ENCODE results near the gene CRX. TPM values are rescaled to one million over a fixed set of nuclear protein-coding genes. Genes with fewer than 3 reads are reported as not detected.
"Not testable (repeated sequence)": the region's sequence is repeated elsewhere in the genome, so short reads cannot be mapped to it uniquely, and the experiment has no call there.

CRX gene
- total and polyA plus RNA-seq, 3 experiments from 2014 or later = not detected

DNA sequence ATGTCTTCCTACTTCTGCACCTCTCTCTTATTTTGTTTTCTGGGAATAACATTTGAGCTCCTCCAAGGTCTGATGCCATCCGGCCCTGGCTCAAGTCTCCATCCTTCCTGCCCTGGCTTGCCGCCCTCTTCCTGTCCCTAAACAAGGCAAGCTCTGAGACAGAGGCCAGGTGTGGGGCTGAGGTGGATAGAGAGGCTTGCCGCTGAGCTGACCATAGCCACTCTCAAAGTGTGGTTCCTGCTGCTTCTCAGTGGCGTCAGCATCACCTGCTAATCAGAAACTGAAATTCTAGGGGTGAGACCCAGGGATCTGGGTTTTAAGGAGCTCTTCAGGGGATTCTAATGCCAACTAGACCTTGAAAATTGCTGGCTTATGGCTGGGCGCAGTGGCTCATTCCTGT lies 31.3 kb downstream of the CRX start:
- Mint-ChIP-seq H3K27me3 (peaks cover 49 to 66% of the 10 kb centered on the region in 2 donors), H3K9me3 (no peaks in the 10 kb centered on the region), H3K4me1 (peaks cover 6 to 10% (median 8%) of the 10 kb centered on the region in 3 donors), H3K4me3 (no peak overlapping the region), H3K27ac (no peak overlapping the region), H3K36me3 (no peaks in the 10 kb centered on the region)
- Histone ChIP-seq H3K4me3 (ENCODE audit: low read length) (no peak overlapping the region), H3K27me3 (ENCODE audit: insufficient read depth, low read length, poor library complexity, severe bottlenecking) (peaks cover 13% of the 10 kb centered on the region), H3K4me1 (ENCODE audit: insufficient read depth, low read length) (no peaks in the 10 kb centered on the region), H3K9me3 (ENCODE audit: low read length) (no peaks in the 10 kb centered on the region), H3K27ac (ENCODE audit: low read depth, low read length) (no peak overlapping the region), H3K36me3 (ENCODE audit: insufficient read depth, low read length) (no peaks in the 10 kb centered on the region)
- DNase-seq = no peak
- CTCF ChIA-PET = interaction anchor here (0.8 kb wide), 1 partner anchor 88 kb away, joined by 3 read pairs; no protein-coding TSS in a partner anchor
- POLR2A ChIA-PET = no interaction called here

DNA sequence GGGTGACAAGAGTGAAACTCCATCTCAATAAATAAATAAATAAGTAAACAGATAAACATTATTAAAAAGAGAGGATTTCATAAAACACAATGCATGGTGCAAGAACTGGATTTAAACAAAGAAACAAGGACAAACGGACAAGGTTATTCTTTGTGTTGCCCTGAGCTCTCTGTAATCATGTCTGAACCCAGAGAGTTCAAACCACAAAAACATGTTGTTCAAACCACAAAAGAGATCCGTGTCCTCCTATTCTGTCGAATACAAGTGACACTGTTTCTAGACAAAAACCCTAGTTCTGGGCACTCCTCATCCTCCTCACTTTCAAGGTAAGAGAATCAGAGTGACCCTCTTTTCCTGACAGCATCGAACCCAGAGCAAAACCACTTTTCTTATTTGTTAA lies 32.7 kb downstream of the CRX start:
- Mint-ChIP-seq H3K27ac (no peak overlapping the region), H3K4me3 (no peak overlapping the region), H3K9me3 (peaks cover 0 to 2% (median 0%) of the 10 kb centered on the region in 5 donors), H3K36me3 (no peaks in the 10 kb centered on the region), H3K27me3 (peaks cover 40 to 59% of the 10 kb centered on the region in 2 donors), H3K4me1 (peaks cover 3 to 4% (median 3%) of the 10 kb centered on the region in 3 donors)
- DNase-seq = no peak
- no peaks in the 10 kb centered on the region for H3K4me1 ChIP-seq (ENCODE audit: insufficient read depth, low read length)
- ChIA-PET POLR2A (no interaction called here), CTCF (no interaction called here)
- no peaks in the 10 kb centered on the region for H3K36me3 ChIP-seq (ENCODE audit: insufficient read depth, low read length)
- no peak overlapping the region for H3K27ac ChIP-seq (ENCODE audit: low read depth, low read length)
- no peaks in the 10 kb centered on the region for H3K27me3 ChIP-seq (ENCODE audit: insufficient read depth, low read length, poor library complexity, severe bottlenecking)
- H3K9me3 ChIP-seq (ENCODE audit: low read length) = no peaks in the 10 kb centered on the region
- no peak overlapping the region for H3K4me3 ChIP-seq (ENCODE audit: low read length)

DNA sequence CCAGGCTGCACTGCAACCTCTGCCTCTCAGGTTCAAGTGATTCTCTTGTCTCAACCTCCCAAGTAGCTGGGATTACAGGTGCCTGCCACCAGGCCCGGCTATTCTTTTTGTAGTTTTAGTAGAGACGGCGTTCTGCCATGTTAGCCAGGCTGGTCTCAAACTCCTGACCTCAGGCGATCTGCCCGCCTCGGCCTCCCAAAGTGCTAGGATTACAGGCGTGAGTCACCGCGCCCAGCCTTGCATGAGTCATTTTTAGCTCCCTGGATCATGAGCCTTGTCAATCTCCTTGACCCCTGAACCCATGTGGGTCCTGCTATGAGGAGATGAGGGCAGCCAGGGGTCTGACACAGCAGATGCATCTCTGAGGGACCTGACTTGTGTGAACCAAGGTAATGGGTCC lies 36.5 kb downstream of the CRX start:
- CTCF ChIA-PET; H3K4me1 ChIP-seq (ENCODE audit: insufficient read depth, low read length); H3K4me3 ChIP-seq (ENCODE audit: low read length); POLR2A ChIA-PET; DNase-seq; H3K9me3 ChIP-seq (ENCODE audit: low read length); H3K4me1 Mint-ChIP-seq; H3K36me3 Mint-ChIP-seq; H3K4me3 Mint-ChIP-seq; H3K27ac ChIP-seq (ENCODE audit: low read depth, low read length); H3K36me3 ChIP-seq (ENCODE audit: insufficient read depth, low read length); H3K27me3 ChIP-seq (ENCODE audit: insufficient read depth, low read length, poor library complexity, severe bottlenecking); H3K27ac Mint-ChIP-seq; H3K9me3 Mint-ChIP-seq: not testable (repeated sequence)
- peaks cover 28 to 50% of the 10 kb centered on the region in 2 donors for H3K27me3 Mint-ChIP-seq

DNA sequence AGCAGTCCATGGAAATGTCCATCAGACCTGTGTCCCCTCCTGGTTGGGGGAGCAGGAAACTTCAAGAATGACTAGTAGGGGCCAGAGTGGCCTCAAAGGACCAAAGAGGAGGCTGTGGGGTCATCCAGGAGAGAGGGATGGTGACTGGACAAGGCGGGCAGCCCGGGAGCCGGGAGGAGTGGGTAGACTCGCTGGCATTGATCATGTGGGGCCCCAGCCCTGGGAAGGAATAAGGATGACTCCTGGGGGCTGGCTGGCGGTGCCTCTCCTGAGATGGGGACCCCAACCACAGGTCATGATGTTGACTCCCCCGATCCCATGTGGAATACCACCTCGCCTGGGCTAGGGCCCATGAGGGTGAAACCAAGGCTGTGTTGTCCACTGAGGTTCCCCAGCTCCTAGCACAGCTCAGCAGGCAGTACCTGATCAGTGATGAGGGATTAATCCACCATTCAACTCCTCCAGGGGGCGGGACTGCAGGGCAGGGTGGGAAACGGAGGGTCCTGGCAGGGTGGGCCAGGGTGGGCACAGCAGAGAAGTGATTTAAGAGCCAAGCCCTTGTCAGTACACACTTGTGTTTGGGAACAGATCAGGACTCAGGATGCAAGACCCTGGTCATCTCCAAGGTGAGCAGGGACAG lies 37.0 kb downstream of the CRX start, which contains the start of gene TPRX2:
Gene TPRX2 (plus strand): TSS at position 590 of the 640 bp plus-strand sequence. CDS start 12 bp downstream, at position 602.
- H3K4me1 Mint-ChIP-seq, POLR2A ChIA-PET: not testable (repeated sequence)

DNA sequence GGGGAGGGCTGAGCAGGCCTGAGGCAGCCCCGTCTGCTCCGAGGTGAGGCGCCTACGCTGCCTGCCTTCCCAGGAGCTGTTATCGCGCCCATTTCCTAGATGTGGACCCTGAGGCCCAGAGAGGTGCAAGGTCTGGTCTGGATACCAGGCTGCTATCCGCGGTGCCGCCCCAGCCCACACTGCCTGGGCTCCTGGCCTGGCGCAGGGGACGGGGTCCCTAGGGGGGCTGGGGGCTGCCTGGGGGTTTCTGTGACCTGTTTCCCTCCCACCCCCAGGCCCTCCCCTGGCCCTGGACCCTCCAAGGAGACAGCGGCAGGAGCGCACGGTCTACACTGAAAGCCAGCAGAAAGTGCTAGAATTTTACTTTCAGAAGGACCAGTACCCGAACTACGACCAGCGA lies 38.1 kb downstream of the CRX start:
- H3K36me3 ChIP-seq (ENCODE audit: insufficient read depth, low read length); H3K4me3 ChIP-seq (ENCODE audit: low read length); H3K27ac Mint-ChIP-seq; H3K4me1 ChIP-seq (ENCODE audit: insufficient read depth, low read length); DNase-seq; H3K4me3 Mint-ChIP-seq; POLR2A ChIA-PET; H3K9me3 Mint-ChIP-seq; H3K36me3 Mint-ChIP-seq; H3K4me1 Mint-ChIP-seq; H3K27me3 ChIP-seq (ENCODE audit: insufficient read depth, low read length, poor library complexity, severe bottlenecking); H3K27ac ChIP-seq (ENCODE audit: low read depth, low read length); CTCF ChIA-PET; H3K9me3 ChIP-seq (ENCODE audit: low read length): not testable (repeated sequence)
- peaks cover 25 to 45% of the 10 kb centered on the region in 2 donors for H3K27me3 Mint-ChIP-seq

More for the DNA sequence above, 37.0 kb downstream of the CRX start, which contains the start of gene TPRX2:
- peaks cover 26 to 51% of the 10 kb centered on the region in 2 donors for H3K27me3 Mint-ChIP-seq
- H3K4me3 ChIP-seq (ENCODE audit: low read length); H3K27me3 ChIP-seq (ENCODE audit: insufficient read depth, low read length, poor library complexity, severe bottlenecking); H3K27ac ChIP-seq (ENCODE audit: low read depth, low read length); DNase-seq; H3K36me3 ChIP-seq (ENCODE audit: insufficient read depth, low read length); H3K9me3 Mint-ChIP-seq; H3K36me3 Mint-ChIP-seq; H3K27ac Mint-ChIP-seq; H3K4me3 Mint-ChIP-seq; H3K4me1 ChIP-seq (ENCODE audit: insufficient read depth, low read length); CTCF ChIA-PET; H3K9me3 ChIP-seq (ENCODE audit: low read length): not testable (repeated sequence)

DNA sequence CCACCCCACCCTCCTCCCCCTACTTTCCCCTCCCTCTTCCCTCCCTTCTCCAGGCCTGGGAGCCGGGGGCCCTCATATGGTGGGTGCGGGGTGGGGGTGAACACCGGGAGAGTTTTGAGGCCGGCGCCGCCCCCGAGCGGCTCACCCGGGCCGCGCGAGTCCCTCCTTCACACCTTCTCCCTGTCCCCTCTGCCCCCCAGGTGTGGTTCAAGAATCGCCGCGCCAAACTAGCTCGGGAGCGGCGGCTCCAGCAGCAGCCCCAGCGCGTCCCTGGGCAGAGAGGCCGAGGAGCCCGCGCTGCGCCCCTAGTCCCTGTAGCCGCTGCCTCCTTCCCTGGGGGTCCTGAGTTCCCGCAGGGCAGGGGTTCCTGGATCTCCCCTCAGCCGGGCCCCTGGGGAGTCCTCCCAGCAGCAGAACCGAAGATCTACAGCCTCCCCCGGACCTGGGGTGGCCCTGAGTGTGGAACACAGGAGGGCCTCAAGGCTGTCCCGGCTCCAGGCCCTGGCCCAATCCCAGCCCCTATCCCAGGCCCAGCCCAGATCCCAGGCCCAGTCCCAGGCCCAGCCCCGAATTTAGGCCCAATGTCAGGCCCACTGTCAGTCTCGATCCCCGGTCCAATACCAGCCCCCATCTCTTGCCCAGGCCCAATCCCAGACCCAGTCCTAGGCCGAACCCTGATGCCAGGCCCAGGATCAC lies 39.0 kb downstream of the CRX start:
- Mint-ChIP-seq H3K27me3 (peaks cover 21 to 45% of the 10 kb centered on the region in 2 donors), H3K27ac (peak overlapping the region in 1 of 8 donors; percentile 85), H3K4me3 (no peak overlapping the region), H3K9me3 (peaks cover 0 to 9% (median 3%) of the 10 kb centered on the region in 5 donors), H3K36me3 (peaks cover 0 to 4% (median 0%) of the 10 kb centered on the region in 3 donors), H3K4me1 (peaks cover 0 to 4% (median 0%) of the 10 kb centered on the region in 3 donors)
- ChIA-PET POLR2A (no interaction called here), CTCF (interaction anchor here (0.6 kb wide), 1 partner anchor 61 kb away, joined by 3 read pairs; no protein-coding TSS in a partner anchor)
- Histone ChIP-seq H3K4me1 (ENCODE audit: insufficient read depth, low read length) (no peaks in the 10 kb centered on the region), H3K27me3 (ENCODE audit: insufficient read depth, low read length, poor library complexity, severe bottlenecking) (no peaks in the 10 kb centered on the region), H3K9me3 (ENCODE audit: low read length) (no peaks in the 10 kb centered on the region), H3K36me3 (ENCODE audit: insufficient read depth, low read length) (no peaks in the 10 kb centered on the region), H3K27ac (ENCODE audit: low read depth, low read length) (no peak overlapping the region), H3K4me3 (ENCODE audit: low read length) (no peak overlapping the region)
- DNase-seq = no peak

DNA sequence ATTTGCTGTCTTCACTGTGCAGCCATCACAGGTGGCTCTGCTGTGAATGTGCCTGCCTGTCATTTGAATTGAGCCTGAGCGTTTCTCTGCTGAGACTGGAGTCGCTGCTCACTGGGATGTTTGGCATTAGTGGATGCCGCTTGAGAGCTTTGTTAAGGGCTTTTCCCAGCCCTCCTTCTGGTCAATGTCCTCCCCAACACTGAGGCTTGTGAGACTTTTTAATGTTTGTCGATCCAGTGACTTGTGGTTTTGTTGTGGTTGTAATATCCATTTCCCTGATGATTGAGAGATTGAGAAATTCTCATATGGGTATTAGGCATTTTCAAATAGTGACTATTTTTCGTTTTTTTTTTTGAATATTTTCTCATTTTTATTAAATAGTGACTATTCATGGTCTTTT lies 39.9 kb downstream of the CRX start:
- Histone ChIP-seq H3K27ac (ENCODE audit: low read depth, low read length) (no peak overlapping the region), H3K36me3 (ENCODE audit: insufficient read depth, low read length) (no peaks in the 10 kb centered on the region), H3K27me3 (ENCODE audit: insufficient read depth, low read length, poor library complexity, severe bottlenecking) (no peaks in the 10 kb centered on the region), H3K9me3 (ENCODE audit: low read length) (no peaks in the 10 kb centered on the region), H3K4me1 (ENCODE audit: insufficient read depth, low read length) (no peaks in the 10 kb centered on the region), H3K4me3 (ENCODE audit: low read length) (no peak overlapping the region)
- Mint-ChIP-seq H3K27me3 (peaks cover 17 to 39% of the 10 kb centered on the region in 2 donors), H3K9me3 (peaks cover 0 to 9% (median 3%) of the 10 kb centered on the region in 5 donors), H3K4me3 (no peak overlapping the region), H3K4me1 (peaks cover 0 to 4% (median 0%) of the 10 kb centered on the region in 3 donors), H3K36me3 (peaks cover 0 to 4% (median 0%) of the 10 kb centered on the region in 3 donors), H3K27ac (no peak overlapping the region)
- ChIA-PET POLR2A (no interaction called here), CTCF (no interaction called here)
- DNase-seq = no peak

DNA sequence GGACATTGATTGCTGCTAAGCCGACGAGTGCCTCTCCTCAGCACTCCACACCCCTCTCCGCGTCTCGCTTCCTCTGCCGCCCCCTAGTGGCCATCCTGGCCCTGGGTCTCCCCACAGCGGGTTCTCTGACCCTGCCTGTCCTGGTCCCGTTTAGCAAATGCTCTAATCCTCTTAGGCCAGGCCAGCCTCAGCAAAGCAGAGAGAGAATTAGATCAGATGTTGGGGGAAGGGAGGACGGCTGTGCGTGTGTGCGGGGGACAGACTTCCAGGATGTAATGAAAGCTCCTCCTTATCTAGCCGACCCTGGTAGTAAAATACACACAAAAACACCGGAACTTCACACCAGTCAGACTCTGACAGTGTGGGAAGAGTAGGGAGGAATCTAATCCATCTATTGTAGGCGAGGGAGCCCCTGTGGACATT lies 41.8 kb downstream of the CRX start:
- Mint-ChIP-seq H3K27ac (peak overlapping the region in 1 of 8 donors; percentile 41), H3K4me3 (no peak overlapping the region), H3K9me3 (peaks cover 0 to 7% (median 3%) of the 10 kb centered on the region in 5 donors), H3K27me3 (peaks cover 13 to 27% of the 10 kb centered on the region in 2 donors), H3K36me3 (peaks cover 0 to 4% (median 0%) of the 10 kb centered on the region in 3 donors), H3K4me1 (peaks cover 0 to 4% (median 0%) of the 10 kb centered on the region in 3 donors)
- no peak overlapping the region for H3K4me3 ChIP-seq (ENCODE audit: low read length)
- H3K27me3 ChIP-seq (ENCODE audit: insufficient read depth, low read length, poor library complexity, severe bottlenecking) = no peaks in the 10 kb centered on the region
- ChIA-PET POLR2A (no interaction called here), CTCF (interaction anchor here (1.1 to 1.5 kb wide), 4 partner anchors 11 to 98 kb away, joined by 3 to 4 read pairs (median 4); no protein-coding TSS in a partner anchor)
- no peaks in the 10 kb centered on the region for H3K4me1 ChIP-seq (ENCODE audit: insufficient read depth, low read length)
- H3K27ac ChIP-seq (ENCODE audit: low read depth, low read length) = no peak overlapping the region
- no peaks in the 10 kb centered on the region for H3K9me3 ChIP-seq (ENCODE audit: low read length)
- peak; percentile 53 to 77 (median 65) for DNase-seq
- no peaks in the 10 kb centered on the region for H3K36me3 ChIP-seq (ENCODE audit: insufficient read depth, low read length)
